ENCODE data around the gene TRAPPC5. TPM values are rescaled to one million over a fixed set of nuclear protein-coding genes. Genes with fewer than 3 reads are reported as not detected.

TRAPPC5 gene
- total RNA-seq = 95.9 and 96.2 TPM in 2 replicates
- polyA plus RNA-seq = 111 and 120 TPM in 2 replicates

DNA sequence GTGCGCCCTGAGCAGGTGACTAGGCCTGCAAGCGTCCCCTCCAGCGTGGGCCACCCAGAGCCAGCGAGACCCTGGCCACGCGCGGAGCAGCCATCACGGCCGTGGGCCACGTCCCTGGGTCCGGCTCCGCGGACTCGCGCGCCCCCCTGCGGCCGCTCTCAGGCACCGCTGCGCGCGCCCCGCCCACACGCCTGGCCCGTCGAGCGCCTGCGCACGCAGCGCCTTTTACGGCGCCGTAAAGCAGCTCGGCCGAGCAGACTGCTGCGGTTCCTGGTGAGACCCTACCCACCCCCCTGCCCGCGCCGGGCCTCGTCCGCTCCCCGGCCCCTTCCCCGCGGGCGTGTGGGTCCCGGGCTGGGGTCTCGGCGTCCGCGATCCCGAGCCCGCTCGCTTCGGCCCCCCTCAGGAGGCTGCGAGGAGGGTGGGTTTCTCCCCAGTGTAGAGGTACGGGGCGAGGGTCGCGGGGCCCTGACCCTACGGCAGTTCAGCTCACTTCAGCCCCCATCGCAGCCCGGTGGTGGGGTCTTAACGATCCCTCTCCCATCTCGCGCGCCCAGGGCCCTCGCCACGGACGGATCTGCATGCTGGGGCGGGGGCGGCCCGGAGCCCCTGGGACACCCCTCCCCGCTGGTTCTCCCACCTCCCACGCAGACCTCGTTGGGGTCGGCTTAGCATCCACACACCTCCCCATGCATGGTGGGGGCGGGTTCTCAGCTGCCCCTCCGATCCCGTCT is at the start of gene TRAPPC5:
TRAPPC5 (plus strand) TSS at position 228 of the 734 bp plus-strand sequence. CDS start 1,421 bp downstream, outside the sequence.
- Histone ChIP-seq H3K9me3 (ENCODE audit: low read depth) (no peaks in the 10 kb centered on the region), H3K36me3 (peaks cover 6% of the 10 kb centered on the region), H3K4me3 (peak within 1 kb of the TSS; percentile 70), H3K27me3 (peaks cover 14% of the 10 kb centered on the region), H3K4me1 (ENCODE audit: low read depth) (no peaks in the 10 kb centered on the region), H3K27ac (peak within 1 kb of the TSS; percentile 9)
- DNase-seq (ENCODE audit: low read depth in 1 of 2, low spot score in 1 of 2) = peak; percentile 85 to 94
- TF ChIP-seq, protein P1, sequence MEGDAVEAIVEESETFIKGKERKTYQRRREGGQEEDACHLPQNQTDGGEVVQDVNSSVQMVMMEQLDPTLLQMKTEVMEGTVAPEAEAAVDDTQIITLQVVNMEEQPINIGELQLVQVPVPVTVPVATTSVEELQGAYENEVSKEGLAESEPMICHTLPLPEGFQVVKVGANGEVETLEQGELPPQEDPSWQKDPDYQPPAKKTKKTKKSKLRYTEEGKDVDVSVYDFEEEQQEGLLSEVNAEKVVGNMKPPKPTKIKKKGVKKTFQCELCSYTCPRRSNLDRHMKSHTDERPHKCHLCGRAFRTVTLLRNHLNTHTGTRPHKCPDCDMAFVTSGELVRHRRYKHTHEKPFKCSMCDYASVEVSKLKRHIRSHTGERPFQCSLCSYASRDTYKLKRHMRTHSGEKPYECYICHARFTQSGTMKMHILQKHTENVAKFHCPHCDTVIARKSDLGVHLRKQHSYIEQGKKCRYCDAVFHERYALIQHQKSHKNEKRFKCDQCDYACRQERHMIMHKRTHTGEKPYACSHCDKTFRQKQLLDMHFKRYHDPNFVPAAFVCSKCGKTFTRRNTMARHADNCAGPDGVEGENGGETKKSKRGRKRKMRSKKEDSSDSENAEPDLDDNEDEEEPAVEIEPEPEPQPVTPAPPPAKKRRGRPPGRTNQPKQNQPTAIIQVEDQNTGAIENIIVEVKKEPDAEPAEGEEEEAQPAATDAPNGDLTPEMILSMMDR (IDR thresholded peaks at IDR 0.05; ENCODE audit: low read depth, low read length) = peak; percentile 70

DNA sequence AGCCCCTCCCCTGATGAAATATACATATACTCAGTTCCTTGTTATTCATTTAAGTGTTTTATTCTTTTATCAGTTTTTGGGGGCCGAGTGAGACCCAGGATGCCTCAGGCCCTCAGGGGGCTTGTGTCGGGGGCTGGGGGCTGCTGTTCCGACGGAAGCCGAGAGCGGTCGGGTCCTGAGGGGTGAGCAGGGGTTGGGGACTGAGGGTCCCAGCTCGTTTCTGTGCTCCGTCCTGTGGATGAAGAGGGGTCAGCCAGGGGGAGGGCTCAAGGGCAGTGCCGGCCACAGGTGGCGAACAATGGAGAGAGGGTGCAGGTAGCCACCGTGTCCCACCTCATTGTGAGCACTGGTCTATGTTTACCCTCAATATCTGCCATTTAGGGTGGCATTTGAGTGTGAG is 49.1 kb upstream of the TRAPPC5 start:
- Histone ChIP-seq H3K4me3 (no peak overlapping the region), H3K27me3 (no peaks in the 10 kb centered on the region), H3K4me1 (ENCODE audit: low read depth) (peaks cover 9% of the 10 kb centered on the region), H3K36me3 (no peaks in the 10 kb centered on the region), H3K9me3 (ENCODE audit: low read depth) (no peaks in the 10 kb centered on the region), H3K27ac (no peak overlapping the region)
- DNase-seq (ENCODE audit: low read depth in 1 of 2, low spot score in 1 of 2) = no peak
- TF ChIP-seq, protein P1 (IDR thresholded peaks at IDR 0.05; ENCODE audit: low read depth, low read length) = no peak

DNA sequence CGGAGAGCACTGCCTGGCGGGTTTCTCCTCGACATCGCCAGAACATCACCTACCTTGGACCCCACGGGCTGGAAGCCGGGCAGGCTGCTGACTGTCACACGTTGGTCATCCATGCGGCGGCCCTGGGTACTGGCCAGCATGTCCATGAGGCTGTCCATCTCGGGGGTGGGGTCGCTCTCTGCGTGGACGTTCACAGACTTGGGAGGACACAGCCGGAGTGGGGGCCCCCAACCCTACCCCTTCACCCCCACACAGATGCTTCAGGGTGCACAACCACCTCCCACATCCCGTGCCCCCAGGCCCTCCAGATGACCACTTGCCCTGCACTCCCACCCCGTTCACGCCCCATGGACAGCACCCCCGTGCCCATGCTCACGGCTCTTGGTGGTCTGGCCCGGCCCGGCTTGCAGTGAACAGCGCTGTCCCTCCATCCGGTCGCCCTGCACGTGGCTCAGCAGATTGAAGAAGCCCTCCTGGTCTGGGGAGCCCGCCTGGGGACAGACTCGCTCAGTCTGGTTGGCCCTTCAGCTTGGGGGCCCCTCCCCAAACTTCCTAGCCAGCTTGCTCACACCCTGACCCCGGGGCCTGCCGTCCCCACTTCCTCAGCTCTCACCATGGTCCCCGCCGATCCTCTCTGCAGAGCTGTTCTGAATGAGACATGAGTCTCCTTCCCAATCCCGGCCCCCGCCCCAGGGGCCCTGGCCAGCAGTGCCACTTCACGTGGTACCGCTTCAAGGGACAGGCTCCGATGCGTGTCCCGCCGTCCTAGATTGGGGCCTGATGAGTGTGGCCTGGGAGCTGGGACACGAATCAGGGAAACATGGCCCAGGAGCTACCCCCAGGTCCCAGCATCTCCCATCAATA is 48.1 kb upstream of the TRAPPC5 start:
- H3K27ac ChIP-seq = no peak overlapping the region
- H3K4me1 ChIP-seq (ENCODE audit: low read depth) = peaks cover 9% of the 10 kb centered on the region
- no peaks in the 10 kb centered on the region for H3K9me3 ChIP-seq (ENCODE audit: low read depth)
- no peak overlapping the region for H3K4me3 ChIP-seq
- TF ChIP-seq, protein P1 (IDR thresholded peaks at IDR 0.05; ENCODE audit: low read depth, low read length) = no peak
- no peaks in the 10 kb centered on the region for H3K27me3 ChIP-seq
- no peaks in the 10 kb centered on the region for H3K36me3 ChIP-seq
- no peak for DNase-seq (ENCODE audit: low read depth in 1 of 2, low spot score in 1 of 2)

DNA sequence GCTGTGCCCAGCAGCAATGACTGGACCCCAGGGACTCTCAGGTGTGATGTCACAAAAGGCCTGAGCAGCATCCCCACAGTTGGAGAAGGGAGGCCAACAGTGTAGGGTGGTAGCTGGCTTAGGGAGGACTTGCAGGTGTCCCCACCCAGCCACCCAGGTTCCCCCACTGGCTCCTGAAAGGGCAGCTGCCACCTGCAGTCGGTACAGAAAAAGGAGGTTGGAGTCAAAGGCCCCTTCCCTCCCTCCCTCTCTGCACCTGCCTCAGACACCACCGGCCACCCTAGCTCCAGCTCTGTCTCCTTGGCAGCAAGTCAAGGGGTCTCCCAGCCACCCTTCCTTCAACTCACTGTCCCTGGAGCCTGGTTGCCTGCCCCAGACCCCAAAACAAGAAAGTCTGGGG is 46.9 kb upstream of the TRAPPC5 start, which contains the start of gene PCP2:
PCP2 (minus strand) TSS at position 22 of the 400 bp plus-strand sequence. CDS start 262 bp downstream, outside the sequence.
- Histone ChIP-seq H3K27me3 (no peaks in the 10 kb centered on the region), H3K36me3 (no peaks in the 10 kb centered on the region), H3K9me3 (ENCODE audit: low read depth) (no peaks in the 10 kb centered on the region), H3K4me3 (no peak within 1 kb of the TSS), H3K4me1 (ENCODE audit: low read depth) (peaks cover 5% of the 10 kb centered on the region), H3K27ac (no peak within 1 kb of the TSS)
- DNase-seq (ENCODE audit: low read depth in 1 of 2, low spot score in 1 of 2) = no peak
- TF ChIP-seq, protein P1 (IDR thresholded peaks at IDR 0.05; ENCODE audit: low read depth, low read length) = no peak

DNA sequence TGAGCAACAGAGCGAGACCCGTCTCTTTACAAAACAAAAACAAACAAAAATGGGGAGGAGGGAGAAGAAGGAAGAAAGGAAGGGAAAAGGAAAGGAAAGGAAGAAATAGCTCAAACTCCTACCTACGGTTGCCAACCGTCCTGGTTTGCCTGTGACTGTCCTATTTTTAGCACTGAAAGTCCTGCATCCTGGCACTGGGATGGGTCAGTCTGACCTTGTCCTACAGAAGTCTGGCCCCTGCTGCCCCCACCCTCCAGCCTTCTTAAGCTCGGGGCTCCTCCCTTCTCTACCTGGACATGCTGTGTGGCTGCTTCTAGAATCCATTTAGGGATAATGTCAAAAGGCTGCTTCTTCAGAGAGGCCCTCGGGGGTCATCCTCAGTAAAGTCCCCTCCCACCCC is 45.0 kb upstream of the TRAPPC5 start:
- Histone ChIP-seq H3K36me3 (no peaks in the 10 kb centered on the region), H3K4me3 (no peak overlapping the region), H3K27me3 (no peaks in the 10 kb centered on the region), H3K9me3 (ENCODE audit: low read depth) (no peaks in the 10 kb centered on the region), H3K27ac (no peak overlapping the region), H3K4me1 (ENCODE audit: low read depth) (peaks cover 4% of the 10 kb centered on the region)
- DNase-seq (ENCODE audit: low read depth in 1 of 2, low spot score in 1 of 2) = no peak
- TF ChIP-seq, protein P1 (IDR thresholded peaks at IDR 0.05; ENCODE audit: low read depth, low read length) = no peak

Measured in cardiac muscle cell (in vitro differentiated cells and primary cell).